K562 (cell line): Measurements from ENCODE around the gene CTSH. TPM values are rescaled to one million over a fixed set of nuclear protein-coding genes. Genes with fewer than 3 reads are reported as not detected.

Experiments
- BHLHE40 ChIP-seq: IDR thresholded peaks from 2 replicates; pipeline ENCODE4 v1.6.1; 2011; ENCODE audit warnings: low read length, improper control_type of control experiment
- DPF2 ChIP-seq: fragments of 450-650 bp; IDR thresholded peaks from 2 replicates; pipeline ENCODE4 v1.6.1; 2016
- EWSR1 ChIP-seq: fragments of 450-650 bp; IDR thresholded peaks from 2 replicates; pipeline ENCODE4 v1.6.1; 2018; ENCODE audit warnings: borderline replicate concordance, mild to moderate bottlenecking, low read depth, moderate library complexity; ENCODE audit not compliant: partially characterized antibody
- EZH2 ChIP-seq: IDR thresholded peaks from 2 replicates; pipeline ENCODE4 v1.6.1; 2012; ENCODE audit warnings: low read depth, mild to moderate bottlenecking, inconsistent platforms, low read length, borderline replicate concordance
- LARP7 ChIP-seq: fragments of 450-650 bp; IDR thresholded peaks from 2 replicates; pipeline ENCODE4 v1.6.1; 2016
- MBD1 ChIP-seq: fragments of 250-450 bp; sonication (Bioruptor Pico); IDR thresholded peaks from 2 replicates; pipeline ENCODE4 v1.8.0; 2022; ENCODE audit warnings: inconsistent platforms
- MCM7 ChIP-seq, 2 experiments: fragments of 450-650 bp; IDR thresholded peaks; 2 replicates each; pipeline ENCODE4 v1.6.1; 2016 to 2018
- MIER1 ChIP-seq: fragments of 450-650 bp; IDR thresholded peaks from 2 replicates; pipeline ENCODE4 v1.6.1; 2016; ENCODE audit warnings: antibody characterized with exemption, mild to moderate bottlenecking, low read depth
- NBN ChIP-seq: fragments of 450-650 bp; IDR thresholded peaks from 2 replicates; pipeline ENCODE4 v1.6.1; 2016; ENCODE audit warnings: low read depth, mild to moderate bottlenecking
- NCOA1 ChIP-seq: fragments of 450-650 bp; IDR thresholded peaks from 2 replicates; pipeline ENCODE4 v1.6.1; 2016; ENCODE audit warnings: low read depth
- NFE2 ChIP-seq: IDR thresholded peaks from 2 replicates; pipeline ENCODE4 v1.6.1; 2014; ENCODE audit warnings: antibody characterized with exemption, low read depth
- PTRF ChIP-seq: fragments of 450-650 bp; IDR thresholded peaks from 2 replicates; pipeline ENCODE4 v1.6.1; 2016; ENCODE audit warnings: mild to moderate bottlenecking, missing genetic modification characterization, missing compliant biosample characterization
- SMARCE1 ChIP-seq: fragments of 450-650 bp; IDR thresholded peaks from 2 replicates; pipeline ENCODE4 v1.7.1; 2016; ENCODE audit warnings: mild to moderate bottlenecking
- YBX1 ChIP-seq: fragments of 450-650 bp; IDR thresholded peaks from 2 replicates; pipeline ENCODE4 v1.7.1; 2016; ENCODE audit warnings: mild to moderate bottlenecking
- ZFP36 ChIP-seq: fragments of 150-350 bp; IDR thresholded peaks from 2 replicates; pipeline ENCODE4 v1.6.1; 2018; ENCODE audit warnings: low read length, low read depth; ENCODE audit not compliant: partially characterized antibody
- ZFX ChIP-seq: sonication (generic); formaldehyde crosslinking; IDR thresholded peaks from 2 replicates; pipeline ENCODE4 v1.8.0; 2022; ENCODE audit warnings: mild to moderate bottlenecking, missing genetic modification reagents, moderate library complexity
- ZNF324 ChIP-seq: fragments of 250-450 bp; sonication (Bioruptor Pico); IDR thresholded peaks from 2 replicates; pipeline ENCODE4 v1.4.0; 2020; ENCODE audit warnings: mild to moderate bottlenecking
- ZNF384 ChIP-seq: IDR thresholded peaks from 2 replicates; pipeline ENCODE4 v1.6.1; 2012; ENCODE audit warnings: low read depth, low read length, improper control_type of control experiment
- ZNF507 ChIP-seq: conservative IDR thresholded peaks from 2 replicates; pipeline ENCODE4 v1.6.1; 2017; ENCODE audit warnings: missing genetic modification characterization, missing compliant biosample characterization
- ZNF561 ChIP-seq: fragments of 450-650 bp; formaldehyde crosslinking; conservative IDR thresholded peaks from 2 replicates; pipeline ENCODE4 v1.4.0; 2020; ENCODE audit warnings: mild to moderate bottlenecking, moderate library complexity
- polyA plus RNA-seq, 8 experiments: library from polyadenylated mRNA; depleted of rRNA in 4 of 8; stranded (reverse) in 5 of 8; unstranded in 3 of 8; fragments of >200 nt; fragmentation: Nextera tagmentation in 2 of 8; fragmentation: Illumina TruSeq in 1 of 8; extraction: Ambion mirVana in 2 of 8; extraction: Trizol in 1 of 8; gene quantifications; 2 replicates each; pipeline versions ENCODE4 v1.2.1 to v1.2.3, GENCODE V29; 2011 to 2014; ENCODE audit warnings: inconsistent platforms in 1 of 8, missing spikeins in 1 of 8
- total RNA-seq, 7 experiments: library from RNA; depleted of rRNA in 6 of 7; stranded (reverse); fragments of >200 nt in 6 of 7; fragmentation: Illumina TruSeq in 2 of 7; extraction: Trizol in 2 of 7; gene quantifications; 2 replicates each; pipeline versions ENCODE4 v1.2.1 to v1.2.3, GENCODE V29; 2011 to 2021; ENCODE audit warnings: low replicate concordance in 1 of 7
- TF ChIP-seq, protein P1 (sequence below), 2 experiments: fragments of 450-650 bp; IDR thresholded peaks; 2 replicates each; pipeline ENCODE4 v1.6.1; 2016; ENCODE audit warnings: mild to moderate bottlenecking in 2 of 2, borderline replicate concordance in 1 of 2, low read depth in 1 of 2, moderate library complexity in 1 of 2

Gene CTSH
- total and polyA plus RNA-seq, 9 of the 15 experiments (the other 6 are each of a cell fraction or from before 2014, with no cell fraction given), result 15.0 to 462 (median 173) TPM

DNA sequence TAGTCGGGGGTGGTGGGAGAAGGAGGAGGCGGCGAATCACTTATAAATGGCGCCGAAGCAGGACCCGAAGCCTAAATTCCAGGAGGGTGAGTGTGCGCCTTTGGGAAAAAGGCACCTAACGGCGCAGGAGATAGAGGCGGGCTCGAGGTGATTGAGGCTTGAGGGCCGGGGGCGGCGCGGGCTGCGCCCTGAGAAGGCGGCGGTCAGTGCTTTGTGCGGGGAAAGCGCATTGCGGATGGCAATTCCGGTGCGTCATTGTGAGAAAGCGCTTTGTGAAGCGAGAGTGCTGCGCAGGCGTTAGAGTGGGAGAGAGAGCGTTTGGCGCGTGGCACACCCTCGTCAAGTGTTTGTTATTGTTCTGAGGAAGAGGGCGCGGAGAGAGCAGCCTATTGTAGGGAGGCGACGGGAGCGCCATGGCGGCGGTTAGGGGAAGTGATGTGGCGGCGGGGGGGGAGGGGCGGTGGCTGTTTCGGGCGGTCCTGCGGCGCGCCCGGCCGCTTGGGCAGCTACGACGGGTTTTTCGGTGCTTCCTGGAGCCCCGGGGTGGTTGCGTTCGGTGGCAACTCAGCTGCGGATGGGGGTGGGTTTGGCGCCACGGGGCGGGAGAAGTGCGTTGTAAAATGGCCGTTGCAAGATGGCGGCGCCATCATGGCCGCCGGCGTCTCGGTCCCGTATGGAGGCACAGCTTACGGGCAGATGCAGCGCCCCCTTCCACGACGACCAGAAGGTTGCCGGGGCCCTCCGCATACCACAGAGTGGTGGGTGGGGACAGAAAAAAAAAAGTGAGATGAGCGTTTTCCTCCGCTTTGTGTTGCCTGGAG is 71.7 kb downstream of the CTSH start (continued):
- TF ChIP-seq, protein P1, sequence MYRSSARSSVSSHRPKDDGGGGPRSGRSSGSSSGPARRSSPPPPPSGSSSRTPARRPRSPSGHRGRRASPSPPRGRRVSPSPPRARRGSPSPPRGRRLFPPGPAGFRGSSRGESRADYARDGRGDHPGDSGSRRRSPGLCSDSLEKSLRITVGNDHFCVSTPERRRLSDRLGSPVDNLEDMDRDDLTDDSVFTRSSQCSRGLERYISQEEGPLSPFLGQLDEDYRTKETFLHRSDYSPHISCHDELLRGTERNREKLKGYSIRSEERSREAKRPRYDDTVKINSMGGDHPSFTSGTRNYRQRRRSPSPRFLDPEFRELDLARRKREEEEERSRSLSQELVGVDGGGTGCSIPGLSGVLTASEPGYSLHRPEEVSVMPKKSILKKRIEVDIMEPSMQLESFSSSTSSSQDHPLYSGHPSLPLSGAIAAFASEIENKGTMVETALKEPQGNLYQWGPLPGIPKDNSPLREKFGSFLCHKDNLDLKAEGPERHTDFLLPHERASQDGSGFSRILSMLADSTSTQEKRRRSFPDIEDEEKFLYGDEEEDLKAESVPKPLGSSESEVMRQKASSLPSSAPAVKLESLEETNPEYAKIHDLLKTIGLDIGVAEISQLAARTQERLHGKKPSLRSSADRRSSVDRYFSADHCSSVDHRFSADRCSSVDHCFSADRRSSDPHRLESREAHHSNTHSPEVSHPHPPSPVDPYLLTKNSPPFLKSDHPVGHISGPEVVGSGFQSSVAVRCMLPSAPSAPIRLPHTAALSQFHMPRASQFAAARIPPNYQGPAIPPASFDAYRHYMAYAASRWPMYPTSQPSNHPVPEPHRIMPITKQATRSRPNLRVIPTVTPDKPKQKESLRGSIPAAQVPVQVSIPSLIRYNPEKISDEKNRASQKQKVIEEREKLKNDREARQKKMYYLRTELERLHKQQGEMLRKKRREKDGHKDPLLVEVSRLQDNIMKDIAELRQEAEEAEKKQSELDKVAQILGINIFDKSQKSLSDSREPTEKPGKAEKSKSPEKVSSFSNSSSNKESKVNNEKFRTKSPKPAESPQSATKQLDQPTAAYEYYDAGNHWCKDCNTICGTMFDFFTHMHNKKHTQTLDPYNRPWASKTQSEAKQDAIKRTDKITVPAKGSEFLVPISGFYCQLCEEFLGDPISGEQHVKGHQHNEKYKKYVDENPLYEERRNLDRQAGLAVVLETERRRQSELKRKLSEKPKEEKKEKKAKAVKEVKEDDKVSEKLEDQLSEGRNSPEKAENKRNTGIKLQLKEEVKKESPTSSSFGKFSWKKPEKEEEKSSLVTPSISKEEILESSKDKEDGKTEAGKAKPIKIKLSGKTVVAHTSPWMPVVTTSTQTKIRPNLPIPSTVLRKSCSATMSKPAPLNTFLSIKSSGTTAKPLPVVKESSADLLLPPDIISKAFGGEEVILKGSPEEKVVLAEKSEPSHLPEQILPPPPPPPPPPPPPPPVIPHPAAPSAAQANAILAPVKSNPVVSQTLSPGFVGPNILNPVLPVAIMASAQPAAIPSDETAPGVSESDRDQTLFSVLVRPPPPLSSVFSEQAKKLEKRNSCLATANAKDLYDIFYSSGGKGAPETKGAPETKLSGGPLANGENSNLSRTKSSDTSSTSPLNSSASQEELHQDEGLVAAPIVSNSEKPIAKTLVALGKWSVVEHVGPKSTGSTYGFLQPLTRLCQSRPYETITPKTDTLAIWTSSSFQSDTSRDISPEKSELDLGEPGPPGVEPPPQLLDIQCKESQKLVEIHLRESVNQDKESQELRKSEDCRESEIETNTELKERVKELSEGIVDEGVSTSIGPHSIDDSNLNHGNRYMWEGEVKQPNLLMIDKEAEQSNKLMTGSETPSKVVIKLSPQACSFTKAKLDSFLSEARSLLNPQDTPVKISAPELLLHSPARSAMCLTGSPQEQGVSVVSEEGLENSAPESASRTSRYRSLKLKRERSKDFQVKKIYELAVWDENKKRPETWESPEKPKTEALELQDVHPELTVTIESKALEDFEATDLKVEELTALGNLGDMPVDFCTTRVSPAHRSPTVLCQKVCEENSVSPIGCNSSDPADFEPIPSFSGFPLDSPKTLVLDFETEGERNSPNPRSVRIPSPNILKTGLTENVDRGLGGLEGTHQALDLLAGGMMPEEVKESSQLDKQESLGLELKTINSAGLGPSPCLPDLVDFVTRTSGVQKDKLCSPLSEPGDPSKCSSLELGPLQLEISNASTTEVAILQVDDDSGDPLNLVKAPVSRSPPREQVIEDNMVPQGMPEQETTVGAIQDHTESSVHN (IDR thresholded peaks at IDR 0.05; ENCODE audit: borderline replicate concordance in 1 of 2, low read depth in 1 of 2), result no peak
- TF ChIP-seq ZNF561 (CRISPR knock-in tag) (no peak), NCOA1 (no peak; the same call in 1 of the 2 replicates), ZNF384 (peak; percentile 97), PTRF (tag) (no peak), SMARCE1 (no peak; the same call in 1 of the 2 replicates), NFE2 (no peak; the same call in 1 of the 2 replicates), BHLHE40 (no peak), MIER1 (0 out of 2 replicates have a peak, but pooled peaks have one; percentile 51), ZFP36 (no peak), NBN (peak; percentile 22; the same call in 1 of the 2 replicates), DPF2 (peak; percentile 38; the same call in 1 of the 2 replicates), MCM7 (IDR thresholded peaks at IDR 0.05) (no peak), EZH2 (no peak), EWSR1 (no peak), ZNF507 (tag) (no peak), MBD1 (CRISPR knock-in tag) (no peak), ZNF324 (CRISPR knock-in tag) (no peak), YBX1 (no peak), LARP7 (0 out of 2 replicates have a peak, but pooled peaks have one; percentile 47), ZFX (CRISPR knock-in tag) (peak; percentile 68)
